Measurements from ENCODE around the gene MT1M. TPM values are rescaled to one million over a fixed set of nuclear protein-coding genes. Genes with fewer than 3 reads are reported as not detected.
"Not testable (repeated sequence)": the region's sequence is repeated elsewhere in the genome, so short reads cannot be mapped to it uniquely, and the experiment has no call there.

MT1M gene
- polyA plus RNA-seq, 4 donors = 0.17 to 0.25 TPM; not detected in 2

GRCh38 chr16:56671691-56672090, 39.2 kb downstream of the MT1M start:
- DNase-seq (ENCODE audit: low read depth in 4 of 4, low spot score in 3 of 4) = not testable (repeated sequence)

DNA sequence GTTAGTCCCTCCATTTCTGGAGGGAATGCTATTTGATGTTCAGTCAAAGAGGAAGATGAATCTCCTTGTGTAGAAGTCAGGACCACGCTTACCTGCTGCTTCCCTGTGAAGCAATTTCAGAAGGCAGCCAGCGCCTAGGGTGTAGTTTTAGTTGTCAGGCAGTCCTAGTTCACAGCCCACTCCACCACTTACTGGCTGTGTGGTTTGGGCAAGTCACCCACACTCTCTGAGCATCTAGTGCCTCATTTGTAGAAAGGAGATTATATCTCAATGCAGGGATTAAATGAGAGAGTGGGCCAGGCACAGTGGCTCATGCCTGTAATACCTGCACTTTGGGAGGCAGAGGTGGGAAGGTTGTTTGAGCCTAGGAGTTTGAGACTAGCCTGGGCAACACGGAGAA, 39.7 kb downstream of the MT1M start:
- DNase-seq (ENCODE audit: low read depth in 4 of 4, low spot score in 3 of 4) = not testable (repeated sequence)

DNA sequence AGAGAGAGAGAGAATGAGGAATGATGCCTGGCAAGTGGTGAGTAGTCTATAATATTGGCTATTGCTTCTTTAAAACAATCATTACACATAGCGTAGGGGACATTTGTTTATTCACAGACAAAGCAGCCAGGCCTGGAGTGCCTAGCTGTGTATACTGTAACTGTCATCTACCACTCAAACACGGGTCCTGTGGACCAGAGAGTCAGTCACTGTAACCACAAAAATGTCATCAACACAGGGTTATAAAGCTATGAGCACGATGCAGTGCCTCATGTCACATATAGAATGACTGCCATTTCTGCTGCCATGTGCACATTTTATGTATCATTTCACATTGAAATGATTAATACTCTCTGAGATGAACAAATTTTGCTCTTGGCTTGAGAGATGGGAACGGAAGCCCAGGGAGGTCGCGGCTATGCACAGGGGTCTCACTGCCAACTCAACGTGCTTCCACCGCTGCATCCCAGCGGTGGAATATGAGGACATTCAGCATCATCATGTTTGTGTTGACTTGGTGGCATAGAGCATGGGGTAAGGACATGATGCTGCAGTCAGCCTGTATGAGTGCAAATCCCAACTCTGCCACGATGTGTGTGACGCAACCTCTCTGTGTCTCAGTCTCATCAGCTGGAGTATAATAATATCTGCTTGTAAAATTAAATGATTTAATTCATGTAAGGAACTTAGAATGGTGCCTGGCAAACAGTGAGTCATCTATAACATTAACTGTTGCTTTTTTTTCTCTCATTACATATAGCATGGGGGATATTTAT, 40.5 kb downstream of the MT1M start:
- no peak for DNase-seq (ENCODE audit: low read depth in 4 of 4, low spot score in 3 of 4)

GRCh38 chr16:56673921-56674320, 41.5 kb downstream of the MT1M start:
- DNase-seq (ENCODE audit: low read depth in 4 of 4, low spot score in 3 of 4) = no peak

DNA sequence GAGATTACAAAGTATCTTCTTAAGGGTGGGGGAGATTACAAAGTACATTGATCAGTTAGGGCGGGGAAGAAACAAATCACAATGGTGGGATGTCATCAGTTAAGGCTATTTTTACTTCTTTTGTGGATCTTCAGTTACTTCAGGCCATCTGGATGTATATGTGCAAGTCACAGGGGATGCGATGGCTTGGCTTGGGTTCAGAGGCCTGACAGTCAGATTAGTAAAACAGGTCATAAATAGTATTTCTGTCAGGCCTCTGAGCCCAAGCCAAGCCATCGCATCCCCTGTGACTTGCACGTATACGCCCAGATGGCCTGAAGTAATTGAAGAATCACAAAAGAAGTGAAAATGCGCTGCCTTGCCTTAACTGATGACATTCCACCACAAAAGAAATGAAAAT, 42.1 kb downstream of the MT1M start:
- not testable (repeated sequence) for DNase-seq (ENCODE audit: low read depth in 4 of 4, low spot score in 3 of 4)

GRCh38 chr16:56675685-56676210, 43.3 kb downstream of the MT1M start:
- DNase-seq (ENCODE audit: low read depth in 4 of 4, low spot score in 3 of 4) = no peak

DNA sequence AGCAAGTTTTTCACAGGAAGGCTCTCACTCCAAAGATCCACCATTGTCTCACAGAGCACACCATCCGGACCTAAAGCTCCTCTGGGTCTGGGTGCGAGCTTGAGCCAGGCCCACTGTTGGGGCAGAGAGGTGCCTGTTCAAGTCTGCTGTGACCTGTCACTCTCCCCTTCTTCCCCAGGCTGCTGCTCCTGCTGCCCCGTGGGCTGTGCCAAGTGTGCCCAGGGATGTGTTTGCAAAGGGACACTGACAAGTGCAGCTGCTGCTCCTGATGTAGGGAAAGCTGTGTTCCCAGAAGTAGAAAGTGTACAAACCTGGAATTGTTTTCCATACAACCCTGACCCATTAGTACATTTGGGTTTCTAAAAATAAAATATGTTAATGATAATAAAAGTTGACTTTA, 45.0 kb downstream of the MT1M start:
- no peak for DNase-seq (ENCODE audit: low read depth in 4 of 4, low spot score in 3 of 4)

DNA sequence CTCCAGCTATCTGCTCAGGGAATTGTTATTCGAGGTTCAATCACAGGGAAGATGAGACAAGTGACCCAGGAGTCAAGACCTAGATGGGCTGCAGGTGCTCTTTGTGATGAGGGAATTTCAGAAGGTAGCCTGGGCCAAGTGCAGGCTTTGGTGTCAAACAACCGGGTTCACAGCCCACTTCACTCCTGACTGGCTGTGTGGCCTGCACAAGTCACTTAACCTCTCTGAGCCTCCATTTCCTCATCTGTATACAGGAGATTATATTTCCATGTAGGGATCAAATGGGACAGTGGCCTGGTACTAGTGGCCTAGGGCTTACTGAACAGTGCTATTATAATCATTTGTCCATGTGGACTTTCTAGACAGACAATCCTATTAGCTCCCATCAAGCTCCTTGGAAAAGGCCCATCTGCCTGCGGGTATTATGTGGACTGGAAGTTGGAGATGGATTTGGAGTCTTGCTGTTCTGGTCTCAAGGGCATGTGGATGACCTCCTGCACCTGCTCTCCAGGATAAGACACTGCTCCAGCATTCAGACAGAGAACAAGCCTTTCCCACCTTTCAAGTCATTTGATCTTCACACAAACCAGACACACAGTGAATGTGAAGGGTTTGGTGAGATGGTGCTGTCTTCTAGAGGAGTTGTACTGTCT, 46.7 kb downstream of the MT1M start:
- no peak for DNase-seq (ENCODE audit: low read depth in 4 of 4, low spot score in 3 of 4)

DNA sequence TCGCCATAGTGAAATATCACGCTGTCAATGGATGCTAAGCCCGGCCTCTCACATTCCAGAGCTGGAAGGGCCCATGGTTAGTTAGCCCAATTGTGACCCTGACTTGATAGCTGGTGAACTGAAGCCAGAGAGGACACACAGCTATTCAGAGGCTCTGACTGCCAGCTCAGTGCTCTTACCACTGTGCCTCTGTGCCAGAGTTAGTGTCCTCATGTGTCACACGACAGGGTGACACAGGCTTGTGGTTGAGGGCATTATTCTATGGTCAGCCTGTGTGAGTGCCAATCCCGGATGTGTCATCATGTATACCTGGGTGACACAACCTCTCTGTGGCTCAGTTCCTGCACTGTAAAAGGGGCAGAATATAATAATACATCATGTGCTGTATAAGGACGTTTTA, 47.4 kb downstream of the MT1M start:
- no peak for DNase-seq (ENCODE audit: low read depth in 4 of 4, low spot score in 3 of 4)

- DNase-seq (ENCODE audit: low read depth in 4 of 4, low spot score in 3 of 4) = peak; percentile 65 to 79 (median 68)
Observed at GRCh38 chr16:56681939-56682702, 49.7 kb downstream of the MT1M start, which contains the start of gene MT1X. Gene MT1X (plus strand): TSS chr16:56682470. CDS start chr16:56682541, 71 bp downstream.

DNA sequence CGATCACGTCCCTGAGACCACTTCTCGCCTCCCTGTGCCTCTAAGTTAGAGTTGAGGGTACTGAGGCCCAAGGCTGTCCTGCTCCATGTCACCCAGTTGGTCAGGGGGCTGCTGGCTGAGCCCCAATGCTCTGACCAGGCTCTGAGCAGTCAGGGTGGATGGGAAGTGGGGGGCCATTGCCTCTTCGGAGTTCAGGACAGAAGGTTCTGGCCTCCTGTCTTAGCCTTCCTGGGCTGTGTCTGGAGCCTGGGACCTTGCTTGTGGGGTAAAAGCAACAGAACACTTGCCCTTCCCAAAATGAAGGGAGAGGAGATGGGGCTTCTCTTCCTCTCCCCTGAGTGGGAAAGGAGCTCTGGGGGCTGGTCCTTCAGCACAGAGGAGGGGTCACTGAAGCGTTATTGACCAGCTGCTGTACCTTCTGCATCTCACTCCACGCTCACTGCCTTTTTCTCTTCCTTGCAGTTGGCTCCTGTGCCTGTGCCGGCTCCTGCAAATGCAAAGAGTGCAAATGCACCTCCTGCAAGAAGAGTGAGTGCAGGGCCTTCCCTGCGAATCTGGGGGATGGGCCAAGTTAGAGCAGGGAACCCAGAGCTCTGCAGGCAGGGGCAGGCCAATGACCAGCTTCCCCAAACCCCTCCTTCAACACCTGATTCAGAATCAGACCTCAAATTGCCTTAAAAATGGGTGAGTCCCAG, 50.4 kb downstream of the MT1M start:
- no peak for DNase-seq (ENCODE audit: low read depth in 4 of 4, low spot score in 3 of 4)

Other genes starting within 250 kb of the MT1M start
- 100 to 1,000 TPM; 118 to 141 (median 128) TPM for gene AMFR, start 207.1 kb upstream of the MT1M start, polyA plus RNA-seq (ENCODE audit: insufficient read length in 4 of 4)
- 100 to 1,000 TPM; 116 to 146 (median 143) TPM for gene NUDT21, start 181.3 kb upstream of the MT1M start, polyA plus RNA-seq (ENCODE audit: insufficient read length in 4 of 4)
- gene OGFOD1, start 181.1 kb upstream of the MT1M start, polyA plus RNA-seq (ENCODE audit: insufficient read length in 4 of 4) = 10 to 100 TPM; 36.8 to 42.5 (median 37.7) TPM
- 100 to 1,000 TPM in 2 of 4 donors, 10 to 100 TPM in 2; 82.2 to 115 (median 104) TPM for gene BBS2, start 112.6 kb upstream of the MT1M start, polyA plus RNA-seq (ENCODE audit: insufficient read length in 4 of 4)
- not detected for gene MT4, start 67.6 kb upstream of the MT1M start, polyA plus RNA-seq (ENCODE audit: insufficient read length in 4 of 4)
- gene MT3, start 43.1 kb upstream of the MT1M start, polyA plus RNA-seq (ENCODE audit: insufficient read length in 4 of 4) = 1 to 10 TPM in 1 of 4 donors, under 1 TPM in 3; 0.43 to 1.3 (median 0.89) TPM
- 10 to 100 TPM; 22.4 to 38.0 (median 22.8) TPM for gene MT2A, start 24.1 kb upstream of the MT1M start, polyA plus RNA-seq (ENCODE audit: insufficient read length in 4 of 4)
- 10 to 100 TPM; 21.8 to 53.3 (median 30.6) TPM for gene MT1E, start 6.9 kb upstream of the MT1M start, polyA plus RNA-seq (ENCODE audit: insufficient read length in 4 of 4)
- gene MT1A, start 6.0 kb downstream of the MT1M start, polyA plus RNA-seq (ENCODE audit: insufficient read length in 4 of 4) = under 1 TPM in 1 of 4 donors, not detected in 3; 0.38 TPM
- gene MT1B, start 19.2 kb downstream of the MT1M start, polyA plus RNA-seq (ENCODE audit: insufficient read length in 4 of 4) = 1 to 10 TPM in 1 of 4 donors, not detected in 3; 2.0 TPM
- 10 to 100 TPM; 40.3 to 98.2 (median 60.7) TPM for gene MT1F, start 25.3 kb downstream of the MT1M start, polyA plus RNA-seq (ENCODE audit: insufficient read length in 4 of 4)
- 100 to 1,000 TPM in 1 of 4 donors, 10 to 100 TPM in 3; 16.8 to 231 (median 62.7) TPM for gene MT1G, start 35.4 kb downstream of the MT1M start, polyA plus RNA-seq (ENCODE audit: insufficient read length in 4 of 4)
- 10 to 100 TPM in 3 of 4 donors, 1 to 10 TPM in 1; 2.5 to 76.0 (median 16.9) TPM for gene MT1H, start 37.2 kb downstream of the MT1M start, polyA plus RNA-seq (ENCODE audit: insufficient read length in 4 of 4)
- gene MT1X, start 49.8 kb downstream of the MT1M start, polyA plus RNA-seq (ENCODE audit: insufficient read length in 4 of 4) = 10 to 100 TPM; 19.0 to 59.2 (median 30.2) TPM
- gene NUP93, start 97.5 kb downstream of the MT1M start, polyA plus RNA-seq (ENCODE audit: insufficient read length in 4 of 4) = 10 to 100 TPM; 71.2 to 81.7 (median 72.5) TPM
- 10 to 100 TPM; 36.4 to 58.0 (median 44.9) TPM for gene SLC12A3, start 232.5 kb downstream of the MT1M start, polyA plus RNA-seq (ENCODE audit: insufficient read length in 4 of 4)

All from right renal pelvis (tissue), 4 donors.